ENCODE measurements around the gene CAMKK2.

- no peak for TF ChIP-seq POLR2A (IDR thresholded peaks at IDR 0.05)
- TF ChIP-seq CTCF (IDR thresholded peaks at IDR 0.05) = no peak
These were observed 59.1 kb downstream of the CAMKK2 start for GRCh38 chr12:121237415-121237814.

Measured in thyroid gland (tissue), 4 donors.